ENCODE results near the gene RIMKLB.

Gene RIMKLB, protein sequence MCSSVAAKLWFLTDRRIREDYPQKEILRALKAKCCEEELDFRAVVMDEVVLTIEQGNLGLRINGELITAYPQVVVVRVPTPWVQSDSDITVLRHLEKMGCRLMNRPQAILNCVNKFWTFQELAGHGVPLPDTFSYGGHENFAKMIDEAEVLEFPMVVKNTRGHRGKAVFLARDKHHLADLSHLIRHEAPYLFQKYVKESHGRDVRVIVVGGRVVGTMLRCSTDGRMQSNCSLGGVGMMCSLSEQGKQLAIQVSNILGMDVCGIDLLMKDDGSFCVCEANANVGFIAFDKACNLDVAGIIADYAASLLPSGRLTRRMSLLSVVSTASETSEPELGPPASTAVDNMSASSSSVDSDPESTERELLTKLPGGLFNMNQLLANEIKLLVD

DNA sequence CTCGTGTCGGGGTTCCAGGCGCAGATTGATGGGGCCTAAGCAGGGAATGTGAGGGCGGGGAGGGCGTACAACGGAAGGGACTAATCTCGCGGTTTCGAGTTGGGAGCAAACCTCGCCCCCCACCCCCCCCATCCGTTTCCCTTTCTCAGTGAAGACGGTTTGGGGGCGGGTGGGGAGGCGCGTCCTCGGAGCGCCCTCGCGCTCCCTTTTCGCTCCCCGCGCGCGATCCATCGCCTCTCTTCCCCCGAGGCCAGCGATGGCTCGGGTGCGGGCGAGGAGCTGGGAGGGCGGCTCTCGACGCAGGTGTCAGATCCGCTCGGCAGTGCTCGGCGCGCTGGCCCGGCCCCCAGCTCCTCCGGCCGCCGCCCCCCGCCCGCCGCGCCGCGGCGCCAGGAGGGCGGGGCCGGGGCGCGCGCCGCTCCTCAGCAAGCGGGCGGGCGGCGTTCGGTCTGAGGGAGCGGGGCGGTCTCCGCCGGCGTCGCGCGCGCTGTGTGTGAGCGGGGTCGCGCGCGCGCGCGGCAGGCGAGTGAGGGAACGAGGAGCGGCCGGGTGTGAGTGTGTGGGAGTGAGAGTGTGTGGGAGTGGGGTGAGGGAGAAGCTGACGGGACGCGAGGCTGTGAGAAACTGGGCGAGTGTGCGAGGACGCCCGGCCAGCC is at the start of gene RIMKLB:
RIMKLB (plus strand) TSS at position 516 of the 656 bp plus-strand sequence. CDS start 15,876 bp downstream, outside the sequence.
- peak; percentile 67 to 77 for DNase-seq (ENCODE audit: low read depth in 2 of 2, low spot score in 1 of 2)

DNA sequence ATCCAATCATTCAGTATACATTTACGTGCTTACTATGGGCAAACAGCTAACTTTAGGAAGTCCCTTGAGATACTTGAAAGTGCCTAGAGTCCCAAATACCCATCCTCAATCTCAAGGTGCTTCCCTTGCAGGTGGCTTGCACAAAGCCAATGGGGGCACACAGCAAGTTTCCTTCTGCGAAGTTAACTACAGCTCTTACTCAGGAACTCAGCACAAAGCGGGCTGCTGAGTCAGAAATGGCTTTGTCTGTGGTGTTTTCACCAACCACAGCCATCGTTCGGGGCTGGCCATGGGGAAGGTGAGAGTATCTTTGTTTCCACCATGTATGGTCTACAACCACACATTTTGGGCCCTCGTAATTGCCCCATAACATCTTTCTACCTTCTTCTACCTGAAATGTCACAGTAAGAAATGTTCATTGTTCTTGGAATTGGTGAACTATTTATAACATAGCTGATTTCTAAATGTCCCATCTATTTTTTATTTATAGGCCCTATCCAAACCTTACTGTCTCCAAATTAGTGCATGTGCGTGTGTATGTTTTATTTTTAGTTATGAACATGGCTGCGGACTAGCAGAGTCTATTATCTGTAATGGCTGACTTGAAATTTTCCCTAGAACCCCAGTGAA is 49.1 kb upstream of the RIMKLB start:
- peak in 1 of 2 donors; percentile 26 for DNase-seq (ENCODE audit: low read depth in 2 of 2, low spot score in 1 of 2)

DNA sequence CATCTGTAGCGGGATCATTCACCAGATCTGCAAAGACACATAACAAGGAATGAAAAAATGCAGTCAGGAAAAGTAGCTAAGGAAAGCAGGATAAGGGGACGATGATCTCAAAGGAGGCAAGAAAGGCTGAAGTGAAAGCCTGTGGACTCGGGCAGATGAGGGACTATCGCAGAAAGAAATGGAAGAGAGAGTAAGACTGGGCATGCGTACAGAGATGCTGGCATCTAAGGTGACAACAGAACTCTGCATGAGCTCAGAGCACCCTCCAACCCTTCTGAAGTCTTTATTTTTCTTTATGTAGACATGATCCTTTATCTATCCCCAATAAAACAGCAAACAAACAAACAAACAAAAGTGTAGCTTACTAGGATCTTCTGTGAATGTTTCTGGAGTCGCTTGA is 42.4 kb upstream of the RIMKLB start:
- DNase-seq (ENCODE audit: low read depth in 2 of 2, low spot score in 1 of 2): no peak

DNA sequence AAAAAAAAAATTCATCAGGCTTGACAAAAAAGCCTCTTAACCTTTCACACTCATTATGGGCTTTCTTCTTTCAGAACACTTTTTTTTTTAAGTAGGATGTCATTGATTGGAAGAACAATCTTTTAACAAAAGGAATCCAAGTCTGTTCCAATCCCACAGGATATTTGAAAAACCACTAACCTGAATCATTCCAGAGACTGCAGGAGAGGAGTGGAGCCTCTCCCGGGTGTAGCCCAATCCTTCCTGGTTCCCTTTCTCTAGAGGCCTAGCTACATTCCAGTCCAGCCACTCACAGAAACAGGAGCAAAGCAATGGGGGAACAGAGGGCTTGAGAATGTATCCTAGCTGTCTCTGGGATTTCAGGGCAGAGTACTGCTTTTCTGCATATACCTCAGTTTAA is 39.4 kb upstream of the RIMKLB start:
- DNase-seq (ENCODE audit: low read depth in 2 of 2, low spot score in 1 of 2): no peak

DNA sequence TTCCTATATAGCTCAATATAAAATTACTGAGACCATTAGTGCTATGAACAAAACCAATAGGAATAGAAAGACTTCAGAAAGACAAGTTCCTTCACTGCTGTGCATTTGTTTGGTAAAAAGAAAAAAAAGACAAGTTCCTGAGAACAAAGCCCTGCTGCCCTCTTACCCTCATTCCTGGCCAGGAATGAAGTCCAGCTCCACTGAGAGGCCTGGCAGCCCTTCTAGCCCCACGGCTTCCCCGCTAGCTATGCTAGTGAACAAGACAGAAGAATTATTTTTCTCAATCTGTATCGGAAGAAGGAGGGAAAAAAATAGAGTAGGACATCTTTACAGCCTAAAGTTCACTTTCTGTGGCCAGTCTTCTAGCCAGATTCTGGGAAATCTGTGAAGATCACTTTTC is 36.8 kb upstream of the RIMKLB start:
- DNase-seq (ENCODE audit: low read depth in 2 of 2, low spot score in 1 of 2): no peak

DNA sequence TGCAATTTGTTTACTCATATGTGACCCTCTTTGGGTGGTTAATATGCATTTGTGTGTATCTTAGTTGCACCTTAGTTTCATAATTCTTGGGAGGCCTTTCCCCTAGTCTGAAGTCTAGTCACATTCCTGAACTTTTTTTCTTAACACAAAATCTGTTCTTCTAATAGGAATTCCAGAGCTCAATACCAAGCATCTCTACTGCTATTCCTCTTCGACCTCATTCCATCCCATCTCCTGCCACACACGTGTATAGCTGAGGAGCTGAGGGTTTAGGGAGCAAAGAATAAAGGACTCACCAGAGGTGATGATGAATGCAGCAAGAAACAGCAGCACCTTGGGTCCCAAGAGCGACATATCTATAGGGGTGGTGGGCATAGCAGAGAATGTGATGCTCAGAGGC is 36.0 kb upstream of the RIMKLB start:
- DNase-seq (ENCODE audit: low read depth in 2 of 2, low spot score in 1 of 2): no peak

DNA sequence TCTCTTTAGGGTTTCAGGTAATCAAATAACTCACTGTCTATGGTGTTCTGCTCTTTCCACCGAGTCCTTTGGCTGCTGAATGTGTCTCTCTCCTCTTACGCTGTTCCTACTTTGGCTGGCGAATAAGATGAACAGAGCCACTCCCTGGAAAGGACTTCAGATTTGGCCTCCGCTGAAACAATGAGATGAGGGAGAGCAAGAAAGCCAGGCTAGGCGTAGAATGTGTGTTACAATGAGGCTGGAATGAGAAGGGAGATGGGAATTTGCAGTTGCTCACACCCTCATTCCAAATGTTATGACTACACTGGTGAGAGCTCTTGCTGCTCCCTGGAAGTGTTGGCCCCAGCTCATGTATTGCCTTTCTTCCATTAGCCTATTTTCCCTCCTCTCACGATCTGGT is 35.2 kb upstream of the RIMKLB start, which contains the start of gene MFAP5:
MFAP5 (minus strand) TSS at position 234 of the 400 bp plus-strand sequence. CDS start 722 bp downstream, outside the sequence.
- DNase-seq (ENCODE audit: low read depth in 2 of 2, low spot score in 1 of 2): no peak

DNA sequence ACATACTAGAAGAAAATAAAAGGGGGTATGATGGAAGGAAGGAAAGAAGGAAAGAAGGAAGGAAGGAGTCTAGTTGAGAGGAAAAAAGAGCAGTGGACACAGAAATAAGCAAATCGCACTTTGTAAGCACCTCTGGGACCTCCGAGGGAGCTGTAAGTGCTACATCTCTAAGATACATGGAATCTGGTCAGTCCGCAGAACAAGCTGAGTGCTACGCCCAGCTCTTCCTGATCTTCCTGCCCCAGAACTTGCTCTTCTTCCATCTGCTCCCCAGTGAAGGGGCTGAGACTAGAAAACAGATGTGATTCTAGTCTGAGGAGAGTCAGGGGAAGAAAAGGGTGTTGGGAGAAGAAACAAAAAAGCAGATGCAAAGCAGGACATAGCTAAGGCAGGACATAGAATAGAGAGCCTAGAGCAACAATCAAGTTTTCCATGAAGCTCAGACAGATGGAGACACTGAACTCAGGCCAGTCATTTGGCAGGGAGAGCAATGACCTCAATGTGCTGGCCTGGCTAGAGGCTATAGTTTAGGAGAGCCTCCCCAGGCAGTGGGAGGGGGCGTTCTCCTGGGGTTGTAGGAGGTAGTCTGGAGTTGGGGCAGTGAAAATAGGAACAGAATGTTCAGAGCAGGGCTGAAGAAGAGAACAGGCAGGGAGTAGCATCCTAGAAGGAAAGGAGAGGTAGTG is 33.4 kb upstream of the RIMKLB start:
- DNase-seq (ENCODE audit: low read depth in 2 of 2, low spot score in 1 of 2): no peak

DNA sequence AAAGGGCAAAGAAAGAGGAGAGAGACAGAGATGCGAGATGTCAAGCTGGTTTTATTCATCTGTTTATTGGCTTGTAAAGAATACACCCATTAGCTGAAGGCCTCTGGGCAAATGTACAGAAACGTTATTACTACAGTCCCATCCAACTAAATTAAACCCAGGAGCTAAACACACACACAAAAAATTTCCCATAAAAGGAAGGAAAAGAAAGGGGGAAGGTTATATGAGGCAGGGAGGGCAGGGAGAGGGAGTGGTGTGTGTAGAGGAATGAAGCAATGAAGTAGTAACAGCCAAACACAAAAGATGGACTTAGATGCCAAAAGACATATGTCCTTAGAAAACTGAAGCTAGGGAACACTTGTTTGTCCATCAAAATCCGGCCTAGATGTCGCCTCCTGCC is 32.0 kb upstream of the RIMKLB start:
- DNase-seq (ENCODE audit: low read depth in 2 of 2, low spot score in 1 of 2): no peak

DNA sequence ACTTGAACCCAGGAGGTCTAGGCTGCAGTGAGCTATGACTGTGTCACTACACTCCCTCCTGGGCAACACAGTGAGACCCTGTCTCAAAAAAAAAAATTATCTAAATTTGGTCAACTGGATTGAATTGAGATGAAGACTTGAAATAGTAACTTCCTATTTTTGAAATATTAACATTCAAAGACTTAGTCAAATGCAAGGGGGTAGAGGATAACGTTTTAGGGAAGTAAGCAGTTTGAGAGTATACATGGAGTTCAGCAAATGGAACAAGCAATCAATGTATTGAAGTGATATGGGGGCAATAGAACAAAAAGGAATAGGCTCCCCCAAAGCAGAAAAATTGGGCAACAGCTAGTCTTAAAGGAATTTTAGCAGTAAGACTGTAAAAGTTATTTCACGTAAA is 30.5 kb upstream of the RIMKLB start:
- DNase-seq (ENCODE audit: low read depth in 2 of 2, low spot score in 1 of 2): no peak

DNA sequence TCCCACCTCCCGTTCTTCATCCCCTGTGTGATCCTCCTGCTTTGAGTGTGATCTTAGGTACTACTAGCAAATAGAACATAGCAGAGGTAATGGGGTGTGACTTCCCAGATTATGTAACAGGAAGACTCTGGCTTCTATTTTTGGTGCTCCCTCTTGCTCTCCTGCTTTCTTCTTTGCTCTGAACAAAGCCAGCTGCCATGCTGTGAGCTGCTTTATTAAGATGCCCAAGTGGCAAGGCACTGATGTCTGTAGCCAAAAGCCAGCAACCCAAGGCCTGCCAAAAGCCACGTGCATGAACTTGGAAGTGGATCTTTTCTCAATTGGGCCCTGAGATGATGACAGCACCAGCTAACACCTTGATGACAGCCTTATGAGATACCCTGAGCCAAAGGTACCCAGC is 29.4 kb upstream of the RIMKLB start:
- no peak for DNase-seq (ENCODE audit: low read depth in 2 of 2, low spot score in 1 of 2)

DNA sequence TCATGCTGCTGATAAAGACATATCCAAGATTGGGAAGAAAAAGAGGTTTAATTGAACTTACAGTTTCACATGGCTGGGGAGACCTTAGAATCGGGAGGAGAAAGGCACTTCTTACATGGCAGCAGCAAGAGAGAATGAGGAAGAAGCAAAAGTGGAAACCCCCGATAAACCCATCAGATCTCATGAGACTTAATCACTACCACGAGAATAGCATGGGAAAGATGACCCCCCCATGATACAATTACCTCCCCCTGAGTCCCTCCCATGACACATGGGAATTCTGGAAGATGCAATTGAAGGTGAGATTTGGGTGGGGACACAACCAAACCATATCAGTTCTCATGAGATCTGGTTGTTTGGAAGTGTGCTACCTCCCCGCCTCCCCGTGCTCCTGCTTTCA is 25.4 kb upstream of the RIMKLB start:
- DNase-seq (ENCODE audit: low read depth in 2 of 2, low spot score in 1 of 2): no peak

DNA sequence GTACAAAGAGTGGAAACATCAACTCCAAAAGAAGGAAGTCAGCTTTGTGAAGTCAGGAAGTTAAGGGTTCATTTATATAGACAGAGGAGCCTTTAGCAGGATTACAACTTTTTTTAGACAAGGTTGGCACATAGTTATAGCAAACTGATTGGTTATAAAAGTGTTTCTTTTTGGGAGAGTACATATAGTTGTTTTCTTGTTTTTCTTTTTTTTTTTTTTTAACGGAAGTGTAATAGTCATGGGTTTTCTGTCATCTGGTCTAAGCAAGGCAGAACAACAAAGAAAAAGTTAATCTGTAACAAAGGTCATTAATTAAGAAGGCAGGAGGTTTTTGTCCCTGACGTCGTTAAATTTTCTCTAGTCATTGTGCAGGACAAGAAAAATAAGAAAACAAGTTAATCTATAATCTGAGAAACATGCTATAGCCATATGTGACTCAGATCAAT is 22.2 kb upstream of the RIMKLB start:
- DNase-seq (ENCODE audit: low read depth in 2 of 2, low spot score in 1 of 2): no peak

DNA sequence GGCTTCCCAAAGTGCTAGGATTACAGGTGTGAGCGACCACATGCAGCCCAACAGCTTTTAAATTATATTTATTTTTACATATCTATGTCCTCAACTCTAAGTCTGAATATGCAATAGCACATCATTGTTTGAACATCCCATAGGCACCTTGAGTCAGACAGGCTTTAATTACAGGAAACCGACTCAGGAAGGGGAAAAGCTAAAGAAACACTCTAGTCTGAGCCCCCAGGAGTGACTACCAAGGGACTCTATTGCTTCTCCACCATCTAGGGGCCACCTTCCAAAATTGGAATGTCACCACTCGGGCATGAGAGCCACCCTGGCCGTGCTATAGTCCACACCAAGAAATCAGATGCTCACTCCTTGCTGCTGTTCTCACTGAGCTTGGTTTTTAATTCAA is 21.1 kb upstream of the RIMKLB start:
- no peak for DNase-seq (ENCODE audit: low read depth in 2 of 2, low spot score in 1 of 2)

DNA sequence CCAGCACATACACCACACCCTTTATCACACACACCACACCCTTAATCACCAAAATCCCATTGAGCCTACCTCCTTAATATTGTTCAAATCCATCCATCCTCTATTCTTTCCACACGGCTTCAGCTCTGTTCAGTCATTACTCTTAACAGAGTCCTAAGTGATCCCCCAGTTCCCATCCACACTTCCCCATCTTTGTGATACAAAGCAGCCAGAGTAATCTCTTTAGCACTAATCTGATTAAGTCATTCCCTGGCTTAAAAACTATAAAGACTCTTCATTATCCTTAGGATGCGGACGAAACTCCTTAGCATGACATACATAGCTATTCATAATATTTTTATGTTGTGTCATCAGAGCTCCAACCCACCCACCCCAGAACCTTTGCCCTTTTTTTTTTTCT is 20.4 kb upstream of the RIMKLB start:
- DNase-seq (ENCODE audit: low read depth in 2 of 2, low spot score in 1 of 2): no peak

DNA sequence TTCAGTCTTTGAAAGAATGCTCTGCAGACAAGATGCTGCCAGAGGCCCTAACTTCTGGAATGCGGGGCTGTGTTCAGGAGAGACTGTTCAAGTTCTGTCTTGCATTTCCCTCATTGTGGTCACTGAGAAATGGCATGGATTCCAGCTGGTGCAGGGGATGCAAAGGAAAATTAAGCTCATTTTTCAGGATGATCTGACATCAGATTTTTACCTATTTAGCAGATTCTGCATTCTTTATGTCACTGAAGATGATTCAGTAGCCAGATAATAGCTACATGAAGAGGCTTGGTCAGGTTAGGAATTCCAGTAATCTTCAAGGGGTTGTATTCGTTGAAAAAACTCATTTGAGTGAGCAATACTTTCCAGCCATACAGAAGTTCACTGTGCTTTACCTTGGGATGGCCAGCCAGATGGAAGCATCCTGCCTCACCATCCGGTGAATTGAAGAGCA is 19.1 kb upstream of the RIMKLB start:
- DNase-seq (ENCODE audit: low read depth in 2 of 2, low spot score in 1 of 2): no peak

DNA sequence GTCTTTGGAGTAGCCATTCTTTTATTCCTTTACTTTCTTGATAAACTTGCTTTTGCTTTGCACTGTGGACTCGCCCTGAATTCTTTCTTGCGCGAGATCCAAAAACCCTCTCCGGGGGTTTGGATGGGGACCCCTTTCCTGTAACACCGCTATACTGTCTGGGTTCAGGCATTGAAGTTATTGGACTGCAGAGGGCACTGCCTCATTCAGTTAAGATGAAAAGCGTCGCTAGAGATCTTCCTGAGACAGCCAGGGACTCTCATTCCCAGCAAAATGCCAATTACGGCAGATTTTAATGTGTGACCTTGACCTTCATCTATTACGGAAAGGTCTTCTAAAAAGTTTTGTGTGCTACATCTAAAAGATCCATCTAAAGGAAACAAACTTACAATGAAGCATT is 17.3 kb upstream of the RIMKLB start:
- no peak for DNase-seq (ENCODE audit: low read depth in 2 of 2, low spot score in 1 of 2)

DNA sequence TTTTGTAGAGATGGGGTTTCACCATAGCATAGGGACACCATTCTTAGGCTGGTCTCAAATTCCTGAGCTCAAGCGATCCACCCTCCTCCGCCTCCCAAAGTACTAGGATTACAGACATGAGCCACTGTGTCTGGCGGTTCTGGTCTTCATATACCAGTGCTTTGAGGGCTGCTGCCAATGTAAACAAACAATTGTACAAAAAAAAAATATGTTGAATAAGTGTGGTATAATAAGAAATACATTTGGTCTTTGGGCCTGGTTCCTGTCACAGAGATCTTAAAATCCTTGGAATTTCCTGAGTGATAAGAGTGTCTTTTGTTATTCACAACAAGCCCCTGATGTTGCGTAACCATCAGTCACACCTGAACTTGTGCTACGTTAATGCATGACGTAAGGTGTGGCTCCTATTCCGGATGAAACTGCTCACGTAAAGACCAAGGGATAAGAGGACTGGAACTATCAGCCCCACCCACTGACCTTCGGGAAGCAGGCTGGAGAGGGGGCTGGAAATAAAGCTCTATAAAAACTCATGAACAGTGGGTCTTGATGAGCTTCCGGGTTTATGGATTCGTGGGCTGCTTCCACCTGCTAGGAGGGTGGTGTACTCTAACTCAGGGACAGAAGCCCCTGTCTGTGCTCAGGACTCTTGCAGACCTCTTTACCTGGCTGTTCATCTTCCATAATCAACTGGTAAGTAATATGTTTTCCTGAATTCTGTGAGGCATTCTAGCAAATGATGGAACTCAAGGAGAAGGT is 16.5 kb upstream of the RIMKLB start:
- no peak for DNase-seq (ENCODE audit: low read depth in 2 of 2, low spot score in 1 of 2)

DNA sequence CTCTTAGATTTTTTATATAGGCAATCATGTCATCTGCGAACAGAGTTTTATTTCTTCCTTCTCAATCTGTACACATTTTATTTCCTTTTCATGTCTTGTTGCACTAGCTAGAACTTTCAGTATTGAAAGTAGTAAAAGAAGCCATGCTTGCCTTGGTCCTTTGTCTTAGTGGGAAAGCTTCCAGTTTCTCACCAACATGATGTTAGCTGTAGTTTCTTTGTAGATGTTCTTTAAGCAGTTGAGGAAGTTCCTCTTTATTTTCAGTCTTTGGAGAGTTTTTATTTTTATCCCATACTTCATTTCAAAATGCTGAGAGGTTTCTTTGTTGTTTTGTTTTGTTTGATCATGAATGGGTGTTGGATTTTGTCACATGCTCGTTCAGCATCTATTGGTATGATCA is 12.7 kb upstream of the RIMKLB start:
- DNase-seq (ENCODE audit: low read depth in 2 of 2, low spot score in 1 of 2): no peak

DNA sequence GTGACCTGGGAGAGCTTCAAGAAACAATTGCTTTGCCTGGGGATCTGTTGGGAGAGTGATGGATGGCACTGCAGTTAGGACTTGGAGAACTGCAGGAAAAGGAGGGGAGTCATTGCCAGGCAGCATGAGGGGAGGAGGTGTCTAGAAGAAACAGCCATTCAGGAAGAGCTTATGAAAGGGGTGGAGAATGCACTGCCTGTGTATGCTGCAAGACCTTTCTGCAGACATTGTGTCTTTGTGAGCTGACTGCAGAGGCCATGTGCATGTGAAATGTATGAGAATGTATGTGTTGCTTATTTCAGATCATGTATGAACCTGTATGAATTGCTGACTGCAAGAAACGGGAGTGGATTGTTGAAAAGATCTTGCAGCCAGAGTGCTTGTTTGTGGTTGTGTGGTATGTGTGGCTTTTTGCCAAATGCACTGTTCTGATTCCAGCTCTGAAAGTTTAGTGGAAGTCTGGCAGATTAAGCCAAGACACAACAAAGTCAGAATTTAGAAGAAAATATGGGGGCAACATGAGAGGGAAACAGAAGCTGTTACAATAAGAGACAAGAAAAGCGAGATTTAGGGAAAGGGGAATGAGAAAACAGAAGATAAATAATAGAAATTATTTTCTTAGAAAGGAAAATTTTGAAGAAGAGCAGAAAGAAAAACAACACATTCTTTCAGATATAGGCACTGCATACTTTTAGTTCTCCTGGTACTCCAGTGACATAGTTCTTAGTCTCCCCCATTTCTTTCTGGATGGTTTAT is 9.8 kb upstream of the RIMKLB start:
- DNase-seq (ENCODE audit: low read depth in 2 of 2, low spot score in 1 of 2): no peak

All from stimulated activated CD8-positive, alpha-beta memory T cell treated with anti-CD3 and anti-CD28 coated beads, Interleukin-4, amount 100 ng/mL, for 4 hours (primary cell).